ENCODE data around the gene NET1.
"Not testable (repeated sequence)": the region's sequence is repeated elsewhere in the genome, so short reads cannot be mapped to it uniquely, and the experiment has no call there.

The NET1 gene

GRCh38 chr10:5466451-5467206 is 54.3 kb downstream of the NET1 start:
- DNase-seq (ENCODE audit: low spot score): peak; percentile 92

GRCh38 chr10:5467207-5467535 is 54.8 kb downstream of the NET1 start:
- no peak for DNase-seq (ENCODE audit: low spot score)

- peak; percentile 88 for DNase-seq (ENCODE audit: low spot score)
Measured at GRCh38 chr10:5467634-5468255, 55.4 kb downstream of the NET1 start.

GRCh38 chr10:5468262-5469106 is 56.1 kb downstream of the NET1 start:
- DNase-seq (ENCODE audit: low spot score): no peak

- no peak for DNase-seq (ENCODE audit: low spot score)
Measured at GRCh38 chr10:5469353-5470061, 57.1 kb downstream of the NET1 start.

- no peak for DNase-seq (ENCODE audit: low spot score)
Measured at GRCh38 chr10:5470062-5470751, 57.9 kb downstream of the NET1 start.

- not testable (repeated sequence) for DNase-seq (ENCODE audit: low spot score)
Measured at GRCh38 chr10:5474642-5475041, 62.3 kb downstream of the NET1 start.

GRCh38 chr10:5475088-5475487 is 62.7 kb downstream of the NET1 start:
- DNase-seq (ENCODE audit: low spot score): not testable (repeated sequence)

GRCh38 chr10:5475974-5476807 is 63.8 kb downstream of the NET1 start:
- not testable (repeated sequence) for DNase-seq (ENCODE audit: low spot score)

GRCh38 chr10:5476918-5477525 is 64.7 kb downstream of the NET1 start:
- no peak for DNase-seq (ENCODE audit: low spot score)

- no peak for DNase-seq (ENCODE audit: low spot score)
Measured at GRCh38 chr10:5477948-5478693, 65.8 kb downstream of the NET1 start.

GRCh38 chr10:5478694-5479305 is 66.4 kb downstream of the NET1 start:
- no peak for DNase-seq (ENCODE audit: low spot score)

- no peak for DNase-seq (ENCODE audit: low spot score)
Measured at GRCh38 chr10:5479481-5480161, 67.3 kb downstream of the NET1 start.

GRCh38 chr10:5480162-5480941 is 68.0 kb downstream of the NET1 start:
- no peak for DNase-seq (ENCODE audit: low spot score)

- DNase-seq (ENCODE audit: low spot score): no peak
Measured at GRCh38 chr10:5481121-5481520, 68.8 kb downstream of the NET1 start.

GRCh38 chr10:5482016-5482415 is 69.7 kb downstream of the NET1 start:
- no peak for DNase-seq (ENCODE audit: low spot score)

GRCh38 chr10:5484205-5484604 is 71.8 kb downstream of the NET1 start:
- peak; percentile 43 for DNase-seq (ENCODE audit: low spot score)

- no peak for DNase-seq (ENCODE audit: low spot score)
Measured at GRCh38 chr10:5485290-5485689, 72.9 kb downstream of the NET1 start.
